Neural progenitor cell (in vitro differentiated cells): ENCODE results near the gene ESPL1.

Experiments used
- EZH2 ChIP-seq: fragments of 200-600 bp; sonication (generic); IDR thresholded peaks from 2 replicates; pipeline ENCODE4 v1.6.1; 2017; ENCODE audit warnings: antibody characterized with exemption, mild to moderate bottlenecking, moderate library complexity
- EZH2phosphoT487 ChIP-seq: fragments of 200-600 bp; sonication (generic); IDR thresholded peaks from 2 replicates; pipeline ENCODE4 v1.6.1; 2017; ENCODE audit warnings: antibody characterized with exemption
- TF ChIP-seq, protein P1 (sequence below): fragments of 200-600 bp; sonication (generic); IDR thresholded peaks from 2 replicates; pipeline ENCODE4 v1.5.1; 2017; ENCODE audit warnings: antibody characterized with exemption, mild to moderate bottlenecking

DNA sequence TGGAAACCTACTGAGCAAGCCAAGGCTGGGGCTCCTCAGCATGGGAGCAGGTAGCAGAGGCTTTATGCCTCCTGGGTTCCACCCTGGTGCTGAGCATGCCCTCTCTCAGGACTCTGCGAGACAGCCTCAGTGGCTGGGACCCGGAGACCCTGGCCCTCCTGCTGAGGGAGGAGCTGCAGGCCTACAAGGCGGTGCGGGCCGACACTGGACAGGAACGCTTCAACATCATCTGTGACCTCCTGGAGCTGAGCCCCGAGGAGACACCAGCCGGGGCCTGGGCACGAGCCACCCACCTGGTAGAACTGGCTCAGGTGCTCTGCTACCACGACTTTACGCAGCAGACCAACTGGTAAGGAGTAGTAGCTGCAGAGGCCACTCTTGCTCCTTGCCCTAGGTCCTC lies 8.4 kb downstream of the ESPL1 start:
- TF ChIP-seq, protein P1, sequence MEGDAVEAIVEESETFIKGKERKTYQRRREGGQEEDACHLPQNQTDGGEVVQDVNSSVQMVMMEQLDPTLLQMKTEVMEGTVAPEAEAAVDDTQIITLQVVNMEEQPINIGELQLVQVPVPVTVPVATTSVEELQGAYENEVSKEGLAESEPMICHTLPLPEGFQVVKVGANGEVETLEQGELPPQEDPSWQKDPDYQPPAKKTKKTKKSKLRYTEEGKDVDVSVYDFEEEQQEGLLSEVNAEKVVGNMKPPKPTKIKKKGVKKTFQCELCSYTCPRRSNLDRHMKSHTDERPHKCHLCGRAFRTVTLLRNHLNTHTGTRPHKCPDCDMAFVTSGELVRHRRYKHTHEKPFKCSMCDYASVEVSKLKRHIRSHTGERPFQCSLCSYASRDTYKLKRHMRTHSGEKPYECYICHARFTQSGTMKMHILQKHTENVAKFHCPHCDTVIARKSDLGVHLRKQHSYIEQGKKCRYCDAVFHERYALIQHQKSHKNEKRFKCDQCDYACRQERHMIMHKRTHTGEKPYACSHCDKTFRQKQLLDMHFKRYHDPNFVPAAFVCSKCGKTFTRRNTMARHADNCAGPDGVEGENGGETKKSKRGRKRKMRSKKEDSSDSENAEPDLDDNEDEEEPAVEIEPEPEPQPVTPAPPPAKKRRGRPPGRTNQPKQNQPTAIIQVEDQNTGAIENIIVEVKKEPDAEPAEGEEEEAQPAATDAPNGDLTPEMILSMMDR: no peak
- TF ChIP-seq EZH2 (no peak), EZH2phosphoT487 (no peak)
